ENCODE measurements around the gene MED12. TPM values are rescaled to one million over a fixed set of nuclear protein-coding genes. Genes with fewer than 3 reads are reported as not detected.
"Not testable (repeated sequence)": the region's sequence is repeated elsewhere in the genome, so short reads cannot be mapped to it uniquely, and the experiment has no call there.

MED12 gene
- total and polyA plus RNA-seq, 2 donors (not counting 1 experiment from before 2014, with no cell fraction given): 6.4 to 33.2 TPM

- no peaks in the 10 kb centered on the region for H3K79me2 ChIP-seq (ENCODE audit: control insufficient read depth, insufficient read depth, low read length)
- H3K9me3 ChIP-seq (ENCODE audit: control insufficient read depth, insufficient read depth, low read depth, low read length): no peaks in the 10 kb centered on the region
- H3K4me2 ChIP-seq (ENCODE audit: extremely low read depth, insufficient read depth, low read length): no peak overlapping the region
- no peak overlapping the region for H2AFZ ChIP-seq (ENCODE audit: low read length)
- no peak for DNase-seq (ENCODE audit: low read depth in 2 of 2)
- TF ChIP-seq EZH2 (IDR thresholded peaks at IDR 0.05; ENCODE audit: low read length, missing control alignments) (no peak), CTCF (conservative IDR thresholded peaks at IDR 0.05 in 1 of 2, IDR thresholded peaks at IDR 0.05 in 1 of 2; ENCODE audit: low read depth in 1 of 2, low read length in 2 of 2) (no peak)
- no peaks in the 10 kb centered on the region for H3K27me3 ChIP-seq (ENCODE audit: control insufficient read depth, insufficient read depth, low read length)
- no peak overlapping the region for H3K4me3 ChIP-seq (replicated peaks in 1 of 4; ENCODE audit: control extremely low read depth in 1 of 4, insufficient read depth in 1 of 4, low read depth in 3 of 4, low read length in 4 of 4)
- no peak overlapping the region for H3K27ac ChIP-seq (ENCODE audit: insufficient read depth, low read length)
- no peaks in the 10 kb centered on the region for H3K36me3 ChIP-seq (ENCODE audit: control insufficient read depth, insufficient read depth, low read length)
- no peak overlapping the region for H3K9ac ChIP-seq (ENCODE audit: insufficient read depth, low read length)
- no peaks in the 10 kb centered on the region for H3K4me1 ChIP-seq (ENCODE audit: control insufficient read depth, extremely low read depth, insufficient read depth, low read length)
- no peaks in the 10 kb centered on the region for H4K20me1 ChIP-seq (ENCODE audit: control insufficient read depth, extremely low read depth, insufficient read depth, low read length)
These were observed 58.9 kb downstream of the MED12 start for GRCh38 chrX:71177327-71177726.

GRCh38 chrX:71178908-71179307, 60.5 kb downstream of the MED12 start:
- Histone ChIP-seq H2AFZ (ENCODE audit: low read length) (no peak overlapping the region), H3K4me2 (ENCODE audit: extremely low read depth, insufficient read depth, low read length) (no peak overlapping the region), H3K9ac (ENCODE audit: insufficient read depth, low read length) (no peak overlapping the region), H3K27ac (ENCODE audit: insufficient read depth, low read length) (no peak overlapping the region), H3K9me3 (ENCODE audit: control insufficient read depth, insufficient read depth, low read depth, low read length) (no peaks in the 10 kb centered on the region), H3K4me3 (replicated peaks in 1 of 4; ENCODE audit: control extremely low read depth in 1 of 4, insufficient read depth in 1 of 4, low read depth in 3 of 4, low read length in 4 of 4) (no peak overlapping the region), H3K27me3 (ENCODE audit: control insufficient read depth, insufficient read depth, low read length) (no peaks in the 10 kb centered on the region), H3K4me1 (ENCODE audit: control insufficient read depth, extremely low read depth, insufficient read depth, low read length) (no peaks in the 10 kb centered on the region), H3K79me2 (ENCODE audit: control insufficient read depth, insufficient read depth, low read length) (no peaks in the 10 kb centered on the region), H3K36me3 (ENCODE audit: control insufficient read depth, insufficient read depth, low read length) (no peaks in the 10 kb centered on the region), H4K20me1 (ENCODE audit: control insufficient read depth, extremely low read depth, insufficient read depth, low read length) (no peaks in the 10 kb centered on the region)
- DNase-seq (ENCODE audit: low read depth in 2 of 2): peak; percentile 52 to 74
- peak; percentile 60 to 67 for TF ChIP-seq CTCF (conservative IDR thresholded peaks at IDR 0.05 in 1 of 2, IDR thresholded peaks at IDR 0.05 in 1 of 2; ENCODE audit: low read depth in 1 of 2, low read length in 2 of 2)
- no peak for TF ChIP-seq EZH2 (IDR thresholded peaks at IDR 0.05; ENCODE audit: low read length, missing control alignments)

DNA sequence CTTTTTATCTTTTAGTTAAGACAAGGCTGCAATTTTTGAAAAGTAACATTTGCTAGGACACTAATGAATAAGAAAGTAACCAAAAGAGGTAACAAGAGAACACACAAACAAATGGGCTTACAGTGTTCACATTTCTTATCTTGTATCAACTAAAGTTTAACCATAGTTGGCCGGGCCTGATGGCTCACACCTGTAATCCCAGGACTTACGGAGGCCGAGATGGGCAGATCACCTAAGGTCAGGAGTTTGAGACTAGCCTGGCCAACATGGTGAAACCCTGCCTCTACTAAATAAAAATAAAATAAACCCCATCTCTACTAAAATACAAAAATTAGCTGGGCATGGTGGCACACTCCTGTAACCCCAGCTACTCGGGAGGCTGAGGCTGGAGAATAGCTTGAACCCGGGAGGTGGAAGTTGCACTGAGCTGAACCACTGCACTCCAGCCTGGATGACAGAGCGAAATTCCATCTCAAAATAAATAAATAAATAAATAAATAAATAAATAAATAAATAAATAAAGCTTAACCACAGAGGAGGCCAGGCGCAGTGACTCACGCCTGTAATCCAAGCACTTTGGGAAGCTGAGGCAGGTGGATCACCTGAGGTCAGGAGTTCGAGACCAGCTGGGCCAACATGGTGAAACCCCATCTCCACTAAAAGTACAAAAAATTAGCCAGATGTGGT, 62.3 kb downstream of the MED12 start:
- H3K4me3 ChIP-seq (replicated peaks in 1 of 4; ENCODE audit: control extremely low read depth in 1 of 4, insufficient read depth in 1 of 4, low read depth in 3 of 4, low read length in 4 of 4); H3K27ac ChIP-seq (ENCODE audit: insufficient read depth, low read length); H3K79me2 ChIP-seq (ENCODE audit: control insufficient read depth, insufficient read depth, low read length); H4K20me1 ChIP-seq (ENCODE audit: control insufficient read depth, extremely low read depth, insufficient read depth, low read length); DNase-seq (ENCODE audit: low read depth in 2 of 2); H3K9me3 ChIP-seq (ENCODE audit: control insufficient read depth, insufficient read depth, low read depth, low read length); H3K4me2 ChIP-seq (ENCODE audit: extremely low read depth, insufficient read depth, low read length); H2AFZ ChIP-seq (ENCODE audit: low read length); H3K36me3 ChIP-seq (ENCODE audit: control insufficient read depth, insufficient read depth, low read length); H3K4me1 ChIP-seq (ENCODE audit: control insufficient read depth, extremely low read depth, insufficient read depth, low read length); H3K9ac ChIP-seq (ENCODE audit: insufficient read depth, low read length); H3K27me3 ChIP-seq (ENCODE audit: control insufficient read depth, insufficient read depth, low read length): not testable (repeated sequence)

Measured in fibroblast of lung (primary cell).